ENCODE measurements around the gene ANKRD7.

ANKRD7 gene

GRCh38 chr7:118224521-118224920 is at the start of gene ANKRD7:
Gene ANKRD7 (plus strand): TSS chr7:118224704. CDS start chr7:118224831, 127 bp downstream.
- no peak for DNase-seq

GRCh38 chr7:118175740-118176139 is 48.8 kb upstream of the ANKRD7 start:
- no peak for DNase-seq

GRCh38 chr7:118179191-118179590 is 45.3 kb upstream of the ANKRD7 start:
- DNase-seq: no peak

DNA sequence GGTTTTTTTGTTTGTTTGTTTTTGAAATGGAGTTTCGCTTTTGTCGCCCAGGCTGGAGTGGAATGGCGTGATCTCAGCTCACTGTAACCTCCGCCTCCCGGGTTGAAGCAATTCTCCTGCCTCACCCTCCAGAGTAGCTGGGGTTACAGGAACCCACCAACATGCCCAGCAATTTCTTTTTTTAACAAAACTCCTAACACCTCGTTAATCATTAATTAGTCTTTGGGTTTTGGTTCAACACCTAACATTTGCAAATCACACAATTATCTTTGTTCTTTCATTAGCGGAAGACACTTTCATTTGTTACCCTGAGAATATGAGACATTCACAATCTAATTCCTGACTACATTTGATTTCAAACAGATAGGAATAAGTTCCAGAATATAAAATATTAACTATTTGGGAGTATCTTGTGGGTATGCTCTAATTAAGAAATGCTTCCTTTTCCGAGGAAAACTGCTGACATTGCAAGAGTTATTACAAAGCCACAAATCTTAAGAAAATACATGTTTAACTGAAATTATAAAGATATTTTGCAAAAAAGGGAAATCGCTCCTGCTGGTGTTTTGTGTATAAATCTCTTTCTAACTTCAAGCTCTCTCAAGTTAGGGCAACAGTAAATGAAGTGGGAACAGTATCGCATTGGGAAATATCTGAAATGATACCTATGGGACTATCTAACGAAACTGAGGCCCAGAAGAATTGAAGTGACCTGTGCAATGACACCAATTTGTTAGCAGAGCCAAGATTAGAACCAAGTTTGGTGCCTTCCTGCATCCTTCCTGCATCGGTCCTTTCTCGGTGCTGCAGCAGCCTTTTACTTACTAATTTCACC is 41.7 kb upstream of the ANKRD7 start:
- peak in 1 of 2 donors; percentile 5 for DNase-seq

- DNase-seq: no peak
Measured at GRCh38 chr7:118183428-118183785, 41.1 kb upstream of the ANKRD7 start.

DNA sequence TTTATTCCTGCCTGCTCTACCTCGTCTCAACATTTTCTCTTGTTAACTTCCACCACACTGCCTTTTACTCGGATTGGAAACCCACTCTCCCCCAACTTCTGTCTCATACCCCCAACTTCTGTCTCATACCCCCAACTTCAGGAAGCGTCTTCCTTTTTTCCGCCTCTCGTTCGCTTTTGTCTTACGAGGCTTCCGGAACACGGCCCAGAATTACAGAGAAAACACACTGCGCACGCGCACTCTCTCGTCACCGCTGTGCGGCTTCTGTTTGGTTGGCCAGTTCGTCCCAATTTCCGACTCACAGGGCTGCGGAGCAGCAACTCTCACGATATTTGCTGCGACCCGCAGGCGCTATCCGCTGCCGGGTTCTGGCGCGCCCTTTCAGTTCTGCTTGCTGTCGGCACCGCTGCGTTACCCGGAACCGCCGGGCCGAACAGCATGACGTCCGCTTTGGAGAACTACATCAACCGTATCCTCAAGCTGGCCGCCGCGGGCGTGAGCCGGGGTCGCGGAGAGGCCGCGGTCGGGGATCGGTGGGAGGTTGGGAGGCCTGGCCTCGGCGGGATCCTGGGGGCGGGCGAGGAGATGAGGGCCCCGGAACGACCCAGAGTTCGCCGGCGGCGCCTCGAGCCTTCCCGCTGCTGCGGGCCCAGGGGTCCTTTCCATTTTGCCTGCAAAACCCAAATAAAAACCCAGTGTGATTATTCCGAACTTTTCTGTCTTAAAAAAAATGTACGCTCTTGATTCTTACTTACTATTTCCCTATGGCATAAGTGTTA is 40.5 kb upstream of the ANKRD7 start, which contains the start of gene LSM8:
TSS of gene LSM8 (plus strand) at position 379 of the 779 bp plus-strand sequence. CDS start at position 439, 60 bp downstream.
- peak; percentile 89 to 94 for DNase-seq

GRCh38 chr7:118184565-118184940 is 40.0 kb upstream of the ANKRD7 start:
- no peak for DNase-seq

GRCh38 chr7:118185163-118185860 is 39.2 kb upstream of the ANKRD7 start:
- no peak for DNase-seq

GRCh38 chr7:118186501-118186900 is 38.0 kb upstream of the ANKRD7 start:
- no peak for DNase-seq

- no peak for DNase-seq
Measured at GRCh38 chr7:118194571-118194970, 29.9 kb upstream of the ANKRD7 start.

DNA sequence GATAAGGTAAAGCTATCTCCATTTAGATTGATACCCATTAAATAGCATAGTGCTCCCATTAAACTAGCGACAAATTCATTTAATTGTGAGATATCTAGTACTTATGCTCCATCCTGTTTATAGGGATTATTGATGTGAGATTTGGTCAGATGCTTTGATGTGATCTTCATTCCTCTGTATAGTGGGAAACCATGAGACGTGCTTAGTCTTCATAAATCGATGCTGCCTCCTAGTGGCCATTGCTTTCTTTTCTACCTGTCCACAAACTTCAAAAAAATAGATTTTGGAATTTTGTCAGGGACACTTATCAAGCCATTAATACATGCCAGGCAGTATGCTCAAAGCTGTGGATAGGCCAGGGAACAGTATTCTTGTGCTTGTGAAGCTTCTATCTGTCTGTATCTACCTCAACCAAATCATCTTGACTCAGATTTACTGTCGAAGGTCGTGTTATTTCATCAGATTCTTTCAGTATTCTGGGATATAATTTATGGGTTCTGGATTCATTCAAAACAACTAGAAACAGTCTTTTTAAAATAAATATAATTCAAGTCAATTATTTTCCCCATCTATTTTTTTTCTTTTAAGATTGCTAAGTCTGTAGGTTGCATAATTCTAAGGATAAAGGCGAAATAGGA is 28.5 kb upstream of the ANKRD7 start:
- peak; percentile 48 to 62 for DNase-seq

DNA sequence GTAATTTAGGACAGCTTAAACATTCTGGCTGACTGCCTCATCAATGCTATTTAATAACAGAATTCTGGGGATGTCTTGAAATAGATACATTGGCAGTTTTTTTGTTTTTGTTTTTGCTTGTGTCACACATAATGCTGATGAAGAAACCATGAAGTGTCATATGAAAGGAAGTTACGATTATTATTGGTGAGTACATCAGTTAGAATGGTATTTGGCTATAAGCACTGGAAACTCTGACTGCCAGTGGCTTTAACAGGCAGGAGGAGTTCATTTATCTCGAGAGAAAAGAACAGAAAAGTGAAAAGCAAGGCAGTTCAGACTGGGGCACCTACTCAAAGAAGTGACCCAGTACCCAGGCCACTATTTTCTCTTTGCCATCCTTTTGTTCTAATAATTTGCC is 22.4 kb upstream of the ANKRD7 start:
- DNase-seq: no peak

DNA sequence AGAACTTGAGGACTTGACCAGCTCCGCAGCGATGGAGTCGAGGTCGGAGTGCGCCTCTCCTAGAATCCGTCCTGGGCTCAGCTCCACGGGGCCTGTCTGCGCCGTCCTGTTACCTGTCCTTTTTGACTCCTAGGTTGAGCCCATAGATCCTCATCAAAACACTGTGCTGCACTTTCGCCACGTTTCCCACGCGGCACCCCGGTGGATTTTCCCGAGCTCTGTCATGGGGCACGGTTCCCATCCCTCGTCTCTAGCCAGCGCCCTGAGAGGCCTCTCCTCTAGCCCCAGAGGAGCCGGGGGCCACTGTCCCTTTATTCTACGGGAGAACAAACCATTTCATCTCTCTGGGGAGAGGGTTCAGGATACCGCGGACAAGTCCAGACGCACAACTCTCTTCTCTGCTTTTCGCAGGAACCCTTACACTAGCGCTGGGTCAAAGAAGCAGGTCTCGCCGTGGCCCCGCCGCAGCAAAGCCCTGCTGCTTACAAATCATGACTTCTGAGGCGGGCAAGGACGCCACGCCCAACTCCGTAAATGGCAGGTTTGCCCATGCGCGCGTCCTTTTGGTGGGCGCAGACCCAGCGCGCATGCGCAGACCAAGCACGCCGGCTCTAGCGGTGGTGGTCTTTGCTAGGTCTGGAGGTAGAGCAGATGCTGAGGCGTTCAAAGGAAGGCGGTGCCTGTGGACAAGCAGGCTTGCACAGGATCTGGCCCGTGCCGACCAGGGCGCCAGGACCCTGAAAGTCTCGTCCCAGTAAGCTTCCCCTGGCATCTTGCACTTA is 10.3 kb upstream of the ANKRD7 start:
- peak; percentile 54 to 59 for DNase-seq

- DNase-seq: no peak
Measured at GRCh38 chr7:118214833-118215182, 9.7 kb upstream of the ANKRD7 start.

- no peak for DNase-seq
Measured at GRCh38 chr7:118217210-118217619, 7.3 kb upstream of the ANKRD7 start.

DNA sequence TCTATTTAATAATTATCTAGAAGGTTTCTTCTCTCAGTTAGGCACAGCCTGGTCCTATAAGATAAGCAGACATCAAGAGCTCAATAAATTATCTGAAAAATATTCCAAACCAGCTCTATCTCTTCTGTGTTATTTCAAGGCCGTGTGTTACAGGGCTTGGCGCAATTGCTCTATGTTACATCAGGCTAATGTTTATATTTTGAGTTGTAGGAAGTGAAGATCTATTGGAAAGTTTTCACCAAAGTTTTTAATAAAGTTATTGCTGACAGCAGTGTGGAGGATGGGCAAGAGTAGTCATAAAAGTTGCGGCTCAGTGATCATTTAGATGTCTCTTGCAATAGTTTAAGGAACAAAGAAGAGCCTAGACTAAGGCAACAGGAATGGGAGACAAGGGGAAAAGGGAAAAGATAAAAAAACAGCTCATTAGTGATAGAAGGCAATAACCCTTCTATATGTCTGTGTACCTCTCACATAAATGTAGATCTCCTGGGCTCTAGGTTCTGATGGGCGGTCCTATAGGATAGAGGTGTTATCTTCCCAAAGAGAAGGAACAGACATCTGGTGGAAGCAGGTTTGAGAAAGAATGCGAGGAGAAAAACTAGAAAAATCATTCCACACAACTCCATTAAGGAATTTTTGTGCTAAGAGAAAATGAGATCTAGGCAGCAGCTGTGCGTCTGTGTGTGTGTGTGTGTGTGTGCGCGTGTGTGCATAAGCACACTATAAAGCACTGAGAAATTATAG is 5.9 kb upstream of the ANKRD7 start:
- DNase-seq: no peak

GRCh38 chr7:118219157-118219512 is 5.4 kb upstream of the ANKRD7 start:
- no peak for DNase-seq

- DNase-seq: no peak
Measured at GRCh38 chr7:118220583-118220982, 3.9 kb upstream of the ANKRD7 start.

GRCh38 chr7:118222591-118222990 is 1.9 kb upstream of the ANKRD7 start:
- DNase-seq: no peak

- no peak for DNase-seq
Measured at GRCh38 chr7:118232837-118233236, 8.3 kb downstream of the ANKRD7 start.

DNA sequence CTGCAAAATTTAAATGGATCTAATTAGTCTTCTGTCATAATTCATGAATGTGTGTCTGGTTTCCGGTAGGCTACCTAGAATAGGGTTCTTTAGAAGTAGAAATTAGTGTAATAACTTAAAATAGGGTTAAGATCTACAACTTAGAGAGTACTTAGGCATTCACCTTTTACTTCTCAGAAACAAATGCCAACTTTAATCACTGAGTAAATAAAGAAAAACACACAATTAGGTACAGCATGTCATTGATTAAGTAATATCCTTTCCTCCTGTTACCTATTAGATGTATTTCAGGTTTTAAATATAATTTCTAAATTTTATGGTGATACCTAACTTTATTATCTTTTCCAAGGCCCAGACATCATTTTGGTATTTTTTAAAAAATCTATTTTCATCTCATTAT is 9.3 kb downstream of the ANKRD7 start:
- no peak for DNase-seq

GRCh38 chr7:118239014-118239413 is 14.5 kb downstream of the ANKRD7 start:
- DNase-seq: no peak
